A549 (cell line): ENCODE results near the gene FAR2. TPM values are rescaled to one million over a fixed set of nuclear protein-coding genes. Genes with fewer than 3 reads are reported as not detected.
A peak's percentile ranks its signal among the peaks of the same experiment; 100 is the strongest.

Experiments
- ATAC-seq, 2 experiments: fragments of 200-7000 bp in 1 of 2; fragments of >200 bp in 1 of 2; cut with Nextera tagmentation in 1 of 2; cut with Tn5 transposase in 1 of 2; 3 replicates each; pipeline versions ENCODE4 v1.8.0 to v1.9.1; 2018 to 2020; ENCODE audit warnings: mild to moderate bottlenecking in 1 of 2, moderate library complexity in 1 of 2
- CTCF ChIA-PET: fragments of 300-600 bp; sonication (Branson Sonifier 250); formaldehyde crosslinking; extraction: SDS; loops from one replicate; lab custom pipeline; 2021; ENCODE audit warnings: antibody characterized with exemption, inconsistent platforms; lab: Yijun Ruan, JAX
- POLR2A ChIA-PET: fragments of 350-600 bp; formaldehyde crosslinking; extraction: SDS; loops from one replicate; lab custom pipeline; 2021; ENCODE audit warnings: antibody characterized with exemption, inconsistent platforms; lab: Yijun Ruan, JAX
- DNase-seq, 2 experiments: peaks; one replicate each; pipeline versions ENCODE4 v3.0.0 to v3.0.0-alpha.2; 2011 to 2016; ENCODE audit warnings: low read depth in 1 of 2, low spot score in 1 of 2
- FAIRE-seq: peaks from 2 replicates; lab custom pipeline; 2011; peaks lifted over from hg19 to GRCh38; lab: Jason Lieb, UNC
- H3K27ac ChIP-seq, 2 experiments: fragments of >200 bp; sonication (Bioruptor Twin); formaldehyde crosslinking; 3 replicates each; pipeline ENCODE4 v1.5.1; 2016 to 2017
- H3K4me1 ChIP-seq: fragments of >200 bp; sonication (Bioruptor Twin); formaldehyde crosslinking; 3 replicates; pipeline ENCODE4 v1.6.1; 2016
- H3K4me2 ChIP-seq: fragments of >200 bp; sonication (Bioruptor Twin); formaldehyde crosslinking; 3 replicates; pipeline ENCODE4 v1.6.1; 2016
- H3K4me3 ChIP-seq: fragments of >200 bp; sonication (Bioruptor Twin); formaldehyde crosslinking; 3 replicates; pipeline ENCODE4 v1.5.1; 2016
- H3K9me3 ChIP-seq: fragments of >200 bp; sonication (Bioruptor Twin); formaldehyde crosslinking; 3 replicates; pipeline ENCODE4 v1.6.1; 2016
- ATOH8 ChIP-seq: fragments of 250-450 bp; sonication (Bioruptor Pico); IDR thresholded peaks from 2 replicates; pipeline ENCODE4 v1.5.0; 2020; ENCODE audit warnings: low read depth, mild to moderate bottlenecking, moderate library complexity
- CBX2 ChIP-seq: fragments of 200-600 bp; sonication (generic); IDR thresholded peaks from 2 replicates; pipeline ENCODE4 v1.6.1; 2016; ENCODE audit warnings: low read depth, mild to moderate bottlenecking, borderline replicate concordance
- CHD4 ChIP-seq: fragments of 200-600 bp; sonication (generic); IDR thresholded peaks from 2 replicates; pipeline ENCODE4 v1.6.1; 2016; ENCODE audit warnings: antibody characterized with exemption, mild to moderate bottlenecking, borderline replicate concordance
- HOXB13 ChIP-seq: fragments of 250-450 bp; sonication (Bioruptor Pico); IDR thresholded peaks from 2 replicates; pipeline ENCODE4 v1.5.0; 2020; ENCODE audit warnings: low read depth, mild to moderate bottlenecking, moderate library complexity
- MAFK ChIP-seq: fragments of 450-650 bp; IDR thresholded peaks from 2 replicates; pipeline ENCODE4 v1.6.1; 2014; ENCODE audit not compliant: partially characterized antibody
- MYC ChIP-seq: IDR thresholded peaks from 2 replicates; pipeline ENCODE4 v1.6.1; 2012; ENCODE audit warnings: mild to moderate bottlenecking, inconsistent platforms, low read length, improper control_type of control experiment, borderline replicate concordance
- NR3C1 ChIP-seq: fragments of >200 bp; sonication (Bioruptor Twin); formaldehyde crosslinking; IDR thresholded peaks from 3 replicates; pipeline ENCODE4 v1.6.1; 2017
- RCOR1 ChIP-seq: fragments of 150-350 bp; IDR thresholded peaks from 2 replicates; pipeline ENCODE4 v1.6.1; 2014; ENCODE audit warnings: antibody characterized with exemption, low read length, low read depth
- REST ChIP-seq: fragments of 200-600 bp; sonication (generic); IDR thresholded peaks from 2 replicates; pipeline ENCODE4 v1.6.1; 2016; ENCODE audit warnings: antibody characterized with exemption, mild to moderate bottlenecking, moderate library complexity
- SMC3 ChIP-seq: fragments of >200 bp; sonication (Bioruptor Twin); formaldehyde crosslinking; IDR thresholded peaks from 3 replicates; pipeline ENCODE4 v1.6.1; 2018; ENCODE audit warnings: inconsistent platforms
- USF2 ChIP-seq: fragments of 450-650 bp; IDR thresholded peaks from 2 replicates; pipeline ENCODE4 v1.6.1; 2014; ENCODE audit warnings: antibody characterized with exemption
- ZNF302 ChIP-seq: fragments of 250-450 bp; sonication (Bioruptor Pico); IDR thresholded peaks from 2 replicates; pipeline ENCODE4 v1.9.0; 2021; ENCODE audit warnings: inconsistent platforms, mild to moderate bottlenecking, moderate library complexity
- WGBS: methylation state at CpG from one replicate; pipeline ENCODE4 v1.1.6; 2017; ENCODE audit errors: missing lambda C conversion rate; 5-methylcytosine and 5-hydroxymethylcytosine counted together
- polyA plus RNA-seq, 4 experiments: library from polyadenylated mRNA; depleted of rRNA in 3 of 4; stranded (reverse); fragments of >200 nt; fragmentation: RNase III in 1 of 4; extraction: RNeasy Plus Mini Kit Qiagen cat#74134 plus additional on column Dnase treatment in 1 of 4; gene quantifications; 2 replicates in 3 of 4; 3 replicates in 1 of 4; pipeline ENCODE4 v1.2.3, GENCODE V29; 2011 to 2017

The FAR2 gene
- polyA plus RNA-seq, 2 of the 4 experiments (the other 2 are of a cell fraction), result 0.06 TPM; not detected in 1

- no peaks in the 10 kb centered on the region for H3K9me3 ChIP-seq
- no peak overlapping the region for H3K4me2 ChIP-seq
- WGBS, result 0% methylated on average over 2 of the region's 2 CpGs
- FAIRE-seq (no peak), DNase-seq (no peak), ATAC-seq (no peak)
- H3K4me3 ChIP-seq, result no peak overlapping the region
- H3K4me1 ChIP-seq, result no peaks in the 10 kb centered on the region
- H3K27ac ChIP-seq, result no peak overlapping the region
- POLR2A ChIA-PET, result no interaction called here
- CTCF ChIA-PET, result no interaction called here
- TF ChIP-seq REST (peak; percentile 15; the same call in 1 of the 2 replicates), MAFK (no peak), ZNF302 (CRISPR knock-in tag) (no peak), HOXB13 (CRISPR knock-in tag) (no peak)
- TF ChIP-seq, all 56 proteins: peak for 1
Measured at GRCh38 chr12:29230800-29231560, 81.9 kb downstream of the FAR2 start.

GRCh38 chr12:29232086-29232485, 83.0 kb downstream of the FAR2 start:
- Histone ChIP-seq H3K4me2 (no peak overlapping the region), H3K9me3 (no peaks in the 10 kb centered on the region), H3K27ac (no peak overlapping the region), H3K4me1 (no peaks in the 10 kb centered on the region), H3K4me3 (no peak overlapping the region)
- TF ChIP-seq MYC, result no peak
- TF ChIP-seq SMC3, result no peak
- no peak for TF ChIP-seq ATOH8 (CRISPR knock-in tag)
- no peak for TF ChIP-seq USF2
- TF ChIP-seq NR3C1, result no peak
- no peak for TF ChIP-seq CHD4
- no peak for TF ChIP-seq REST
- TF ChIP-seq CBX2, result no peak
- TF ChIP-seq RCOR1, result no peak
- CTCF ChIA-PET, result no interaction called here
- FAIRE-seq, result no peak
- WGBS, result 7% methylated on average over 3 of the region's 3 CpGs
- ATAC-seq, result no peak
- no peak for DNase-seq
- POLR2A ChIA-PET, result no interaction called here
